MG63 (cell line): ENCODE results near the gene PLSCR1. TPM values are rescaled to one million over a fixed set of nuclear protein-coding genes. Genes with fewer than 3 reads are reported as not detected.

Source experiments
- DNase-seq: peaks from one replicate; pipeline ENCODE4 v3.0.0-alpha.2; 2020
- H3K27me3 ChIP-seq: fragments of 250-450 bp; sonication (Bioruptor Pico); 2 replicates; pipeline ENCODE4 v1.5.1; 2020; ENCODE audit warnings: mild to moderate bottlenecking, moderate library complexity
- H3K36me3 ChIP-seq: fragments of 250-450 bp; sonication (Bioruptor Pico); 2 replicates; pipeline ENCODE4 v1.5.1; 2020; ENCODE audit warnings: mild to moderate bottlenecking, moderate library complexity
- H3K4me3 ChIP-seq: fragments of 250-450 bp; sonication (Bioruptor Pico); 2 replicates; pipeline ENCODE4 v1.5.1; 2020; ENCODE audit warnings: mild to moderate bottlenecking, moderate library complexity
- H3K9me3 ChIP-seq: fragments of 250-450 bp; sonication (Bioruptor Pico); 2 replicates; pipeline ENCODE4 v1.5.1; 2020; ENCODE audit warnings: mild to moderate bottlenecking, moderate library complexity
- total RNA-seq: library from RNA; depleted of rRNA; stranded (reverse); fragments of >200 nt; shearing (Covaris generic); gene quantifications from 2 replicates; pipeline ENCODE4 v1.2.3, GENCODE V29; 2014; ENCODE audit warnings: low replicate concordance; rRNA removed

PLSCR1 gene
- total RNA-seq, 1 experiment from 2014 or later, result 113 TPM

- Histone ChIP-seq H3K27me3 (no peaks in the 10 kb centered on the region), H3K36me3 (no peaks in the 10 kb centered on the region), H3K9me3 (no peaks in the 10 kb centered on the region), H3K4me3 (no peak within 1 kb of the TSS)
- DNase-seq, result no peak
Observed at GRCh38 chr3:146469150-146470017, 75.0 kb downstream of the PLSCR1 start, which contains the start of gene PLSCR2. PLSCR2 (minus strand) TSS chr3:146469561; CDS start chr3:146459904, 9,657 bp downstream.

- Histone ChIP-seq H3K9me3 (no peaks in the 10 kb centered on the region), H3K4me3 (no peak overlapping the region), H3K36me3 (no peaks in the 10 kb centered on the region), H3K27me3 (no peaks in the 10 kb centered on the region)
- DNase-seq, result peak; percentile 11
Observed at GRCh38 chr3:146468671-146469149, 75.7 kb downstream of the PLSCR1 start.

- H3K27me3 ChIP-seq, result no peaks in the 10 kb centered on the region
- no peak overlapping the region for H3K4me3 ChIP-seq
- no peaks in the 10 kb centered on the region for H3K9me3 ChIP-seq
- no peaks in the 10 kb centered on the region for H3K36me3 ChIP-seq
- DNase-seq, result peak; percentile 69
Observed at GRCh38 chr3:146468234-146468633, 76.2 kb downstream of the PLSCR1 start.

- no peak for DNase-seq
- H3K4me3 ChIP-seq, result no peak overlapping the region
- no peaks in the 10 kb centered on the region for H3K27me3 ChIP-seq
- H3K9me3 ChIP-seq, result no peaks in the 10 kb centered on the region
- H3K36me3 ChIP-seq, result no peaks in the 10 kb centered on the region
Observed at GRCh38 chr3:146466604-146467003, 77.8 kb downstream of the PLSCR1 start.

GRCh38 chr3:146465693-146466465 is 78.5 kb downstream of the PLSCR1 start:
- DNase-seq, result peak; percentile 25
- H3K36me3 ChIP-seq, result no peaks in the 10 kb centered on the region

More at GRCh38 chr3:146465693-146466465, 78.5 kb downstream of the PLSCR1 start:
- no peaks in the 10 kb centered on the region for H3K9me3 ChIP-seq
- no peaks in the 10 kb centered on the region for H3K27me3 ChIP-seq
- no peak overlapping the region for H3K4me3 ChIP-seq

Other genes starting within 250 kb of the PLSCR1 start
- not detected in 2 replicates for gene PLSCR2, start 75.0 kb downstream of the PLSCR1 start, total RNA-seq
- not detected in 2 replicates for gene PLSCR5, start 60.7 kb upstream of the PLSCR1 start, total RNA-seq